ENCODE measurements around the gene UNC5A. TPM values are rescaled to one million over a fixed set of nuclear protein-coding genes. Genes with fewer than 3 reads are reported as not detected.

UNC5A gene
- total and polyA plus RNA-seq, 2 of the 8 experiments (the other 6 are each of a cell fraction or from before 2014, with no cell fraction given), result 4.0 to 7.6 TPM

DNA sequence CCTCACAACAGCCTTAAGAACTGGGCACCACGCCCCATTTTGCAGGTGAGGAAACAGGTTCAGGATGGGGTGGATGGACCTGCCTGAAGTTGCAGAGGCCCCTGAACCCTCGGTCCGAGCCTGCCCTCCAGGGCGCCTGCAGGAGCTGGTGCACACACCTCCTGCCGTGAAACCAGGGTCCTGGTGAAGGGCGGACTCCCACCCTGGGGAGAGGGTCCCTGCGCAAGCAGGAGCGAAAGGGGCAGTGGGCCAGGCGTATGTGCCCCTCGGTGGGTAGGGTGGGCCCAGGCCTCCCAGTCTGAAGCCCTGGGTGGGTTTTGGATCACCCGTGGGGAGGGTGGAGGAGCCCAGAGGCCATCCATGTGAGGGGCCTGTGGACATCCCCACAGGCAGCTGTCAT is 50.9 kb downstream of the UNC5A start:
- Histone ChIP-seq H3K9me3 (ENCODE audit: insufficient read depth in 2 of 2, low read depth in 1 of 2, low read length in 1 of 2) (no peaks in the 10 kb centered on the region), H2BK15ac (ENCODE audit: low read length) (peak overlapping the region; percentile 61; the same call in 1 of the 2 replicates), H3K9ac (replicated peaks in 1 of 4; ENCODE audit: extremely low read depth in 1 of 4, low read depth in 3 of 4, low read length in 3 of 4) (no peak overlapping the region), H3K79me1 (ENCODE audit: low read depth, low read length) (no peaks in the 10 kb centered on the region), H4K91ac (replicated peaks; ENCODE audit: insufficient read length, low read length) (peak overlapping the region; percentile 30), H3K4ac (replicated peaks; ENCODE audit: insufficient read length, low read depth, low read length) (no peak overlapping the region), H3K27me3 (replicated peaks in 1 of 4; ENCODE audit: control insufficient read depth in 3 of 4, extremely low read depth in 1 of 4, insufficient read depth in 3 of 4, low read length in 3 of 4) (no peaks in the 10 kb centered on the region), H3K4me3 (ENCODE audit: extremely low read depth in 1 of 4, insufficient read depth in 2 of 4, low read depth in 3 of 4, low read length in 4 of 4) (no peak overlapping the region), H3K23ac (ENCODE audit: insufficient read length) (no peak overlapping the region), H2BK20ac (ENCODE audit: low read length) (0 out of 2 replicates have a peak overlapping the region, but pooled peaks have one; percentile 21), H4K8ac (ENCODE audit: extremely low read depth, insufficient read depth, low read length) (no peak overlapping the region), H3K36me3 (ENCODE audit: control insufficient read depth in 2 of 4, insufficient read depth in 4 of 4, low read length in 3 of 4) (no peaks in the 10 kb centered on the region), H4K20me1 (replicated peaks in 1 of 2; ENCODE audit: control insufficient read depth in 1 of 2, insufficient read depth in 2 of 2, low read length in 2 of 2) (no peaks in the 10 kb centered on the region), H3K18ac (ENCODE audit: extremely low read depth, low read length) (no peak overlapping the region), H3K4me1 (replicated peaks in 1 of 4; ENCODE audit: control insufficient read depth in 3 of 4, insufficient read depth in 4 of 4, low read length in 3 of 4) (peaks cover 6 to 29% (median 23%) of the 10 kb centered on the region in 4 experiments), H3K27ac (ENCODE audit: low read depth, low read length) (no peak overlapping the region), H3K23me2 (ENCODE audit: low read depth, low read length) (no peaks in the 10 kb centered on the region), H3K79me2 (ENCODE audit: control insufficient read depth in 1 of 2, insufficient read depth in 2 of 2, low read length in 2 of 2) (no peaks in the 10 kb centered on the region), H3K14ac (ENCODE audit: insufficient read length) (no peak overlapping the region), H2BK12ac (ENCODE audit: low read depth, low read length) (no peak overlapping the region), H2BK120ac (replicated peaks; ENCODE audit: low read depth, low read length) (no peak overlapping the region), H2BK5ac (ENCODE audit: low read depth, low read length) (no peak overlapping the region), H2AK5ac (ENCODE audit: low read depth, low read length) (peak overlapping the region; percentile 8; the same call in 1 of the 2 replicates), H2AFZ (ENCODE audit: low read length) (no peak overlapping the region), H3K56ac (replicated peaks; ENCODE audit: insufficient read length, low read depth, low read length) (no peak overlapping the region), H3K4me2 (ENCODE audit: insufficient read depth in 1 of 2, low read depth in 2 of 2, low read length in 2 of 2) (no peak overlapping the region), H4K5ac (ENCODE audit: insufficient read length, low read depth, low read length) (no peak overlapping the region)
- CTCF ChIA-PET (ENCODE audit: partially characterized antibody), result interaction anchor here (0.7 to 4.9 kb wide), 4 partner anchors 9 to 203 kb away, joined by 3 to 17 read pairs (median 6); no protein-coding TSS in a partner anchor
- POLR2A ChIA-PET (ENCODE audit: partially characterized antibody), result no interaction called here
- DNase-seq (ENCODE audit: low read depth in 1 of 2, low spot score in 2 of 2) (no peak), FAIRE-seq (no peak)
- 88% methylated on average over 11 of the region's 11 CpGs; no CpG with 5 or more reads in 1 of the 2 experiments for WGBS, 2 experiments (ENCODE audit: extremely low coverage in 1 of 2, insufficient coverage in 1 of 2, insufficient read length in 1 of 2, insufficient replicate concordance in 2 of 2, low coverage in 1 of 2, low lambda C conversion rate in 2 of 2, missing lambda C conversion rate in 1 of 2)
- TF ChIP-seq SP1 (IDR thresholded peaks at IDR 0.05; ENCODE audit: low read depth, low read length), result no peak
- no peak for TF ChIP-seq TEAD4 (IDR thresholded peaks at IDR 0.05; ENCODE audit: low read depth, low read length)
- no peak for TF ChIP-seq RXRA (IDR thresholded peaks at IDR 0.05; ENCODE audit: insufficient read depth, low read depth, low read length)
- no peak for TF ChIP-seq SIX5 (IDR thresholded peaks at IDR 0.05; ENCODE audit: low read depth, low read length)
- no peak for TF ChIP-seq JUN (IDR thresholded peaks at IDR 0.05; ENCODE audit: low read depth, low read length)
- no peak for TF ChIP-seq NRF1 (IDR thresholded peaks at IDR 0.05; ENCODE audit: low read depth, low read length)
- no peak for TF ChIP-seq SRF (IDR thresholded peaks at IDR 0.05; ENCODE audit: low read depth, low read length)
- no peak for TF ChIP-seq ASH2L (IDR thresholded peaks at IDR 0.05; ENCODE audit: low read length)

Data from H1 (cell line).